Measurements from ENCODE around the gene NOS1AP.

DNA sequence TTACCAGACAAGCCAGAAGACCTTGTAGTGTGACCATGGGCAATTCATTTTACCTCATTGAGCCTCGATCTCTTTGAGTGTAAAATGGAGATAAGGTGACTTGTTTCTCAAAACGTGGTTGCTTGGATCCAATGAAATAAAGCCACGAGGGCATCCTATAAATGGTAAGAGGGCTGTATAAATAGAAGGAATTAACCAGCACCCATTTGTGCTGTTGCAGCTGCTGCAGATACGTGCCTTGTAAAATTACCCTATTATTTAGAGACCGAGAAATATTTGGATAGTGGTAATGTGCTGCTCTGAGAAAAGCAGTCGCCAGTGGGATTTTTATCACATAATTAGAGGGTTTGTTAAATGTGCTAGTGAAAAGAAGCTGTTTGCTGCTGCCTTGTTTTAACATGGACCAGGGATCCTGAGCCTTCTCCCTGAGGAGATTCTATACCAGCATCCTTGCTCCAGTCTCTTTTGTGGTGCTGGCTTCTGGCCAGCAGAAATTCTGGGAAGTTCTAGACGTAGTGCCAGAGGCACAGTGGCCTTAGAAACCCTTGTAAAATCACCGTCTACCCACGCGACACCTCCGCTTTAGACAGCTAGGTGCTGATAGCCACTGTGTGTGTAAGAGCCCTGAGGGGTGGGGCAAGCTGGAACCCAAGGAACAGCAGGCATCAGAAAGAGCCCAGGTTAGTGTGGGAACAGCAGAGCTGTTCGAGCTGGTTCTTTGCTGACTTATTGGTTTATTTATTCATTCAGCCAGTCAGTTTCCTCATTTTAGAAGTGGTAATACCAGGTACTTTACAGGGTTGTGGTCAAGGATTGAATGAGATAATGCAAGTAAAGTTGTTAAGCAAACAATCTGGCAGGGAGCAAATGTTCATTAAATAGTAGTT lies 137.5 kb downstream of the NOS1AP start:
- TF ChIP-seq POLR2AphosphoS5 (IDR thresholded peaks at IDR 0.05; ENCODE audit: low read depth, low read length) (no peak), POLR2A (IDR thresholded peaks at IDR 0.05; ENCODE audit: low read depth, low read length) (no peak), TAF1 (IDR thresholded peaks at IDR 0.05; ENCODE audit: low read depth, low read length) (no peak), SPI1 (IDR thresholded peaks at IDR 0.05; ENCODE audit: low read depth, low read length) (no peak), POU2F2 (IDR thresholded peaks at IDR 0.05; ENCODE audit: low read depth, low read length) (no peak), PAX5 (IDR thresholded peaks at IDR 0.05; ENCODE audit: insufficient read depth, low read length, severe bottlenecking) (no peak)
